Fibroblast of lung (primary cell): ENCODE measurements around the gene FBLIM1. TPM values are rescaled to one million over a fixed set of nuclear protein-coding genes. Genes with fewer than 3 reads are reported as not detected.

Experiments used
- DNase-seq, 2 donors: peaks; one replicate each; pipeline versions ENCODE4 v3.0.0 to v3.0.0-alpha.2; 2010; ENCODE audit warnings: low read depth in 2 of 2
- H2AFZ ChIP-seq: 2 replicates; pipeline ENCODE4 v1.5.1; 2012; ENCODE audit warnings: low read length, control low read depth, inconsistent platforms
- H3K27ac ChIP-seq: 2 replicates; pipeline ENCODE4 v1.5.1; 2011; ENCODE audit warnings: low read length, control low read depth; ENCODE audit not compliant: insufficient read depth
- H3K27me3 ChIP-seq: 2 replicates; pipeline ENCODE4 v1.5.1; 2011; ENCODE audit warnings: mild to moderate bottlenecking, low read length; ENCODE audit not compliant: control insufficient read depth, insufficient read depth
- H3K36me3 ChIP-seq: 2 replicates; pipeline ENCODE4 v1.5.1; 2011; ENCODE audit warnings: low read length; ENCODE audit not compliant: control insufficient read depth, insufficient read depth
- H3K4me1 ChIP-seq: 2 replicates; pipeline ENCODE4 v1.5.1; 2011; ENCODE audit warnings: low read length; ENCODE audit not compliant: control insufficient read depth, insufficient read depth; ENCODE audit errors: extremely low read depth
- H3K4me2 ChIP-seq: 2 replicates; pipeline ENCODE4 v1.5.1; 2011; ENCODE audit warnings: low read length, control low read depth; ENCODE audit not compliant: insufficient read depth; ENCODE audit errors: extremely low read depth
- H3K4me3 ChIP-seq, 4 experiments: fragments of 200-600 bp in 1 of 4; sonication (generic) in 1 of 4; replicated peaks in 1 of 4; 2 replicates each; pipeline ENCODE4 v1.5.1; 2011 to 2016; ENCODE audit warnings: low read length in 4 of 4, low read depth in 3 of 4, mild to moderate bottlenecking in 3 of 4, control low read depth in 2 of 4, inconsistent platforms in 1 of 4, mixed read lengths in 1 of 4; ENCODE audit not compliant: insufficient read depth in 1 of 4; ENCODE audit errors: control extremely low read depth in 1 of 4
- H3K79me2 ChIP-seq: 2 replicates; pipeline ENCODE4 v1.5.1; 2012; ENCODE audit warnings: mild to moderate bottlenecking, low read length, inconsistent platforms; ENCODE audit not compliant: control insufficient read depth, insufficient read depth
- H3K9ac ChIP-seq: 2 replicates; pipeline ENCODE4 v1.5.1; 2011; ENCODE audit warnings: mild to moderate bottlenecking, low read length, control low read depth; ENCODE audit not compliant: insufficient read depth
- H3K9me3 ChIP-seq: 2 replicates; pipeline ENCODE4 v1.5.1; 2012; ENCODE audit warnings: low read depth, low read length; ENCODE audit not compliant: control insufficient read depth, insufficient read depth
- H4K20me1 ChIP-seq: 2 replicates; pipeline ENCODE4 v1.5.1; 2011; ENCODE audit warnings: low read length; ENCODE audit not compliant: control insufficient read depth, insufficient read depth; ENCODE audit errors: extremely low read depth
- CTCF ChIP-seq, 2 donors: IDR thresholded peaks in 1 of 2; conservative IDR thresholded peaks in 1 of 2; 1 replicate in 1 of 2; 2 replicates in 1 of 2; pipeline ENCODE4 v1.5.1; 2011 to 2012; ENCODE audit warnings: low read length in 2 of 2, control low read depth in 1 of 2, inconsistent platforms in 1 of 2, low read depth in 1 of 2, mild to moderate bottlenecking in 1 of 2
- EZH2 ChIP-seq: IDR thresholded peaks from 2 replicates; pipeline ENCODE4 v1.5.1; 2012; ENCODE audit warnings: low read length, control low read depth, mild to moderate bottlenecking; ENCODE audit errors: missing control alignments
- polyA plus RNA-seq, 2 donors: library from polyadenylated mRNA; depleted of rRNA in 1 of 2; stranded (reverse) in 1 of 2; unstranded in 1 of 2; fragments of >200 nt; gene quantifications; 2 replicates each; pipeline ENCODE4 v1.2.1, GENCODE V29; 2011 to 2012; ENCODE audit warnings: missing spikeins in 1 of 2
- total RNA-seq: library from RNA; depleted of rRNA; stranded (reverse); fragments of >200 nt; gene quantifications from 2 replicates; pipeline ENCODE4 v1.2.1, GENCODE V29; 2014

Gene FBLIM1
- total and polyA plus RNA-seq, 2 donors (not counting 1 experiment from before 2014, with no cell fraction given): 17.3 to 86.2 TPM

- peaks cover 42% of the 10 kb centered on the region for H3K4me1 ChIP-seq
- no peaks in the 10 kb centered on the region for H4K20me1 ChIP-seq
- H3K9ac ChIP-seq: peak overlapping the region; percentile 20
- no peaks in the 10 kb centered on the region for H3K9me3 ChIP-seq
- H2AFZ ChIP-seq: no peak overlapping the region
- H3K27ac ChIP-seq: peak overlapping the region; percentile 90
- no peaks in the 10 kb centered on the region for H3K27me3 ChIP-seq
- TF ChIP-seq EZH2 (no peak), CTCF (conservative IDR thresholded peaks at IDR 0.05 in 1 of 2, IDR thresholded peaks at IDR 0.05 in 1 of 2; ENCODE audit: low read depth in 1 of 2, low read length in 2 of 2) (no peak)
- H3K79me2 ChIP-seq: no peaks in the 10 kb centered on the region
- H3K4me2 ChIP-seq: peak overlapping the region; percentile 62
- no peak overlapping the region for H3K4me3 ChIP-seq
- H3K36me3 ChIP-seq: no peaks in the 10 kb centered on the region
- peak; percentile 97 to 98 for DNase-seq
Observed at GRCh38 chr1:15799004-15799867, 40.6 kb downstream of the FBLIM1 start.

- H3K27me3 ChIP-seq: no peaks in the 10 kb centered on the region
- TF ChIP-seq CTCF (conservative IDR thresholded peaks at IDR 0.05 in 1 of 2, IDR thresholded peaks at IDR 0.05 in 1 of 2; ENCODE audit: low read depth in 1 of 2, low read length in 2 of 2) (no peak), EZH2 (no peak)
- H2AFZ ChIP-seq: no peak overlapping the region
- H3K4me3 ChIP-seq: no peak overlapping the region
- no peaks in the 10 kb centered on the region for H3K79me2 ChIP-seq
- no peaks in the 10 kb centered on the region for H4K20me1 ChIP-seq
- peaks cover 39% of the 10 kb centered on the region for H3K4me1 ChIP-seq
- H3K4me2 ChIP-seq: peak overlapping the region; percentile 45
- no peak overlapping the region for H3K9ac ChIP-seq
- H3K36me3 ChIP-seq: no peaks in the 10 kb centered on the region
- DNase-seq: peak; percentile 41 to 42
- H3K9me3 ChIP-seq: no peaks in the 10 kb centered on the region
- H3K27ac ChIP-seq: peak overlapping the region; percentile 90
Observed at GRCh38 chr1:15799928-15800835, 41.6 kb downstream of the FBLIM1 start.
